Nephron (organoid): ENCODE results near the gene OTUD7B.

Experiments used
- H3K27ac Mint-ChIP-seq, 3 experiments: 2 replicates each; pipeline ENCODE4 v1.8.0; 2020; ENCODE audit warnings: mixed read lengths in 3 of 3, mild to moderate bottlenecking in 2 of 3, moderate library complexity in 1 of 3
- H3K27me3 Mint-ChIP-seq: 2 replicates; pipeline ENCODE4 v1.8.0; 2021; ENCODE audit warnings: low read depth, mild to moderate bottlenecking, moderate library complexity, mixed read lengths
- H3K36me3 Mint-ChIP-seq: 2 replicates; pipeline ENCODE4 v1.8.0; 2020; ENCODE audit warnings: low read depth, mixed read lengths
- H3K4me1 Mint-ChIP-seq: 2 replicates; pipeline ENCODE4 v1.8.0; 2020; ENCODE audit warnings: mixed read lengths
- H3K4me3 Mint-ChIP-seq, 3 experiments: 2 replicates each; pipeline ENCODE4 v1.8.0; 2020; ENCODE audit warnings: mild to moderate bottlenecking in 3 of 3, mixed read lengths in 3 of 3, moderate library complexity in 2 of 3
- H3K9me3 Mint-ChIP-seq: 2 replicates; pipeline ENCODE4 v1.8.0; 2020; ENCODE audit warnings: mixed read lengths
- CTCF ChIP-seq, 3 experiments: fragments of 200-600 bp; sonication (generic); IDR thresholded peaks; one replicate each; pipeline ENCODE4 v1.5.0; 2021; ENCODE audit warnings: antibody characterized with exemption in 3 of 3; ENCODE audit not compliant: unreplicated experiment in 3 of 3

Gene OTUD7B

GRCh38 chr1:149977345-149977744, 33.2 kb downstream of the OTUD7B start:
- peak overlapping the region in 1 of 3 experiments; percentile 48 for H3K27ac Mint-ChIP-seq
- H3K4me1 Mint-ChIP-seq = peaks cover 21% of the 10 kb centered on the region
- no peaks in the 10 kb centered on the region for H3K9me3 Mint-ChIP-seq
- no peak for TF ChIP-seq CTCF (IDR thresholded peaks at IDR 0.05; ENCODE audit: unreplicated experiment in 3 of 3)
- H3K27me3 Mint-ChIP-seq = no peaks in the 10 kb centered on the region
- peaks cover 34% of the 10 kb centered on the region for H3K36me3 Mint-ChIP-seq
- H3K4me3 Mint-ChIP-seq = no peak overlapping the region

- Mint-ChIP-seq H3K27me3 (no peaks in the 10 kb centered on the region), H3K27ac (no peak overlapping the region), H3K4me3 (no peak overlapping the region), H3K4me1 (peaks cover 5% of the 10 kb centered on the region), H3K9me3 (no peaks in the 10 kb centered on the region), H3K36me3 (peaks cover 60% of the 10 kb centered on the region)
- TF ChIP-seq CTCF (IDR thresholded peaks at IDR 0.05; ENCODE audit: unreplicated experiment in 3 of 3) = no peak
Observed at GRCh38 chr1:149972547-149972946, 38.0 kb downstream of the OTUD7B start.

GRCh38 chr1:149967646-149968045, 42.9 kb downstream of the OTUD7B start:
- Mint-ChIP-seq H3K27me3 (no peaks in the 10 kb centered on the region), H3K36me3 (peaks cover 67% of the 10 kb centered on the region), H3K4me3 (no peak overlapping the region), H3K4me1 (no peaks in the 10 kb centered on the region), H3K27ac (no peak overlapping the region), H3K9me3 (no peaks in the 10 kb centered on the region)
- no peak for TF ChIP-seq CTCF (IDR thresholded peaks at IDR 0.05; ENCODE audit: unreplicated experiment in 3 of 3)

GRCh38 chr1:149967041-149967440, 43.5 kb downstream of the OTUD7B start:
- no peak for TF ChIP-seq CTCF (IDR thresholded peaks at IDR 0.05; ENCODE audit: unreplicated experiment in 3 of 3)
- Mint-ChIP-seq H3K27ac (no peak overlapping the region), H3K4me1 (no peaks in the 10 kb centered on the region)

GRCh38 chr1:149966405-149966804, 44.1 kb downstream of the OTUD7B start:
- H3K9me3 Mint-ChIP-seq = no peaks in the 10 kb centered on the region

More at GRCh38 chr1:149967041-149967440, 43.5 kb downstream of the OTUD7B start:
- Mint-ChIP-seq H3K9me3 (no peaks in the 10 kb centered on the region), H3K27me3 (no peaks in the 10 kb centered on the region), H3K36me3 (peaks cover 63% of the 10 kb centered on the region), H3K4me3 (no peak overlapping the region)

More at GRCh38 chr1:149966405-149966804, 44.1 kb downstream of the OTUD7B start:
- Mint-ChIP-seq H3K4me1 (no peaks in the 10 kb centered on the region), H3K27ac (no peak overlapping the region), H3K36me3 (peaks cover 64% of the 10 kb centered on the region), H3K27me3 (no peaks in the 10 kb centered on the region), H3K4me3 (no peak overlapping the region)
- TF ChIP-seq CTCF (IDR thresholded peaks at IDR 0.05; ENCODE audit: unreplicated experiment in 3 of 3) = no peak
